Measurements from ENCODE around the gene NRSN1. TPM values are rescaled to one million over a fixed set of nuclear protein-coding genes. Genes with fewer than 3 reads are reported as not detected.

The NRSN1 gene
- total RNA-seq, 1 donor from 2014 or later = not detected

DNA sequence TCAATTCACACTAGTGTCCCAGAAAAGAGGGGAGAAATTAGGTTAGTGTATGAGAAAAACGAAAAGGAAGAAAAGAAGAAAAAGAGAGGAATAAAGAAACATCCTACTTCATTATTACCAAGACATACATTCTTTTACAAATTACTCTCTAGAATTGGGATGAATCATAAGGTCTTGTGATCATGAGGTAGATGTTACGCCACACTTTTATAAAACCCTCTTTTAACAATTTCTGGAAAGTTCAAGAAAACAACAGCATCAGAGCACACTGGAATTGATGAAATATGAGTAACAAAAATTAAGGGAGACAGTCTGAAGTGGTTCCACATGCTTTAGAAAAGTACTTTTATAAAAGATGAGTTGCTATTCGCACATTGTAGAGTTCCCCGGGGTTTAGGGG lies 32.6 kb upstream of the NRSN1 start:
- no peak overlapping the region for H3K27ac ChIP-seq
- no peak overlapping the region for H3K4me3 ChIP-seq
- intact Hi-C loops (cut with DNase I) = no loop called here
- TF ChIP-seq, protein P1, sequence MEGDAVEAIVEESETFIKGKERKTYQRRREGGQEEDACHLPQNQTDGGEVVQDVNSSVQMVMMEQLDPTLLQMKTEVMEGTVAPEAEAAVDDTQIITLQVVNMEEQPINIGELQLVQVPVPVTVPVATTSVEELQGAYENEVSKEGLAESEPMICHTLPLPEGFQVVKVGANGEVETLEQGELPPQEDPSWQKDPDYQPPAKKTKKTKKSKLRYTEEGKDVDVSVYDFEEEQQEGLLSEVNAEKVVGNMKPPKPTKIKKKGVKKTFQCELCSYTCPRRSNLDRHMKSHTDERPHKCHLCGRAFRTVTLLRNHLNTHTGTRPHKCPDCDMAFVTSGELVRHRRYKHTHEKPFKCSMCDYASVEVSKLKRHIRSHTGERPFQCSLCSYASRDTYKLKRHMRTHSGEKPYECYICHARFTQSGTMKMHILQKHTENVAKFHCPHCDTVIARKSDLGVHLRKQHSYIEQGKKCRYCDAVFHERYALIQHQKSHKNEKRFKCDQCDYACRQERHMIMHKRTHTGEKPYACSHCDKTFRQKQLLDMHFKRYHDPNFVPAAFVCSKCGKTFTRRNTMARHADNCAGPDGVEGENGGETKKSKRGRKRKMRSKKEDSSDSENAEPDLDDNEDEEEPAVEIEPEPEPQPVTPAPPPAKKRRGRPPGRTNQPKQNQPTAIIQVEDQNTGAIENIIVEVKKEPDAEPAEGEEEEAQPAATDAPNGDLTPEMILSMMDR (IDR thresholded peaks at IDR 0.05) = no peak
- no peaks in the 10 kb centered on the region for H3K27me3 ChIP-seq
- ATAC-seq = no peak
- no peaks in the 10 kb centered on the region for H3K36me3 ChIP-seq
- no peak for DNase-seq
- H3K9me3 ChIP-seq = no peaks in the 10 kb centered on the region
- H3K4me1 ChIP-seq = no peaks in the 10 kb centered on the region

DNA sequence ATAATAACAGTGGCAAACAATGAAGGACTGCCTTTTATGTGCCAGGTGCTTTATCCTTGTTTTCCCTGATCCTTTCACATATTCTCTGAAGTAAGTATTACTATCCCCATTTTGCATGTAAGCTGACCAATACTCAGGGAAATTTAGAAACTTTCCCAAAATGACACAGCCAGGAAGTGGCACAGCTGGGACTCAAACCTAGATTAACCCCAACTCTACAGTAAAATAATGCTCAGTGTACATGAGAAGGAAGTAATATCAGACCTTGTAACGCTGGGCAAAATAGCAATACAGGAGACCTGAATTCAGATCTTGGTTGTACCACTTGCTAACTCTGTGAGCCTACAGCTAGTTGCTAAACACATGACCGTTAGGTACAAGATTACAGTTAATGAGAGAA lies 26.8 kb upstream of the NRSN1 start:
- no peaks in the 10 kb centered on the region for H3K9me3 ChIP-seq
- no peak overlapping the region for H3K4me3 ChIP-seq
- TF ChIP-seq, protein P1 (IDR thresholded peaks at IDR 0.05) = no peak
- intact Hi-C loops (cut with DNase I) = no loop called here
- DNase-seq (no peak), ATAC-seq (no peak)
- no peak overlapping the region for H3K27ac ChIP-seq
- no peaks in the 10 kb centered on the region for H3K4me1 ChIP-seq
- H3K27me3 ChIP-seq = no peaks in the 10 kb centered on the region
- no peaks in the 10 kb centered on the region for H3K36me3 ChIP-seq

DNA sequence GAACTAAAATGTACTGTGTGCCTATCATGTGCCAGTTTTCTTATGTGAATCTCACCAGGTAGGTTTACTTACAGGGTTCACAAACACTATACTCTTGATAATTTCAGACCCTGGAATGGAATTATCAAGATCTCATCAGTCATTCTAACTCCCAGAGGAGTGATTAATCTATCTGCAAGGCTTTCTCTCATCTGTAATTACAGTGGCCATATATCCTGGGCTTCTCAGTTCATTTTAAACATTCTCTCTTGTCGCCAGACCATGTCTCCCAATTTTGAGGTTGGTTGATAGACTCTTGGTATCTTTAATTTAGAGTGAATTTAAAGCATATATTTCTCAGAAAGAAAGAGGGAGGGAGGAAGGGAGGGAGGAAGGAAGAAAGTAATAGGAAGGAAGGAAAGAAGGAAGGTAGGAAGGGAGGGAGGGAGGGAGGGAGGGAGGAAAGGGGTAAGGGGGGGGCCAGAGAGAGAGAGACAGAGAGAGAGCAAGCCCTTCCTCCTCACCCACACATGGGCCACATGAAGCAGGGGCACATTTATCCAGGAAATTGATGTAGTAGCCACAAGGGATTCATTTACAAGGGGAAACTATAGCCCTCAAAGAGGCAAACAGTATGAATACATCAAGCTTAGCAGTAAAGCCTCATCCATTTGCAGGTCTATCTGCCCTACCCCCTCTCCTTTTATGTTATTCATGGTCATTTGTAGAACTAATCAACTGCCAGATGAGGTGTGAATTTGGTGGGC lies 25.8 kb upstream of the NRSN1 start:
- ATAC-seq = no peak

DNA sequence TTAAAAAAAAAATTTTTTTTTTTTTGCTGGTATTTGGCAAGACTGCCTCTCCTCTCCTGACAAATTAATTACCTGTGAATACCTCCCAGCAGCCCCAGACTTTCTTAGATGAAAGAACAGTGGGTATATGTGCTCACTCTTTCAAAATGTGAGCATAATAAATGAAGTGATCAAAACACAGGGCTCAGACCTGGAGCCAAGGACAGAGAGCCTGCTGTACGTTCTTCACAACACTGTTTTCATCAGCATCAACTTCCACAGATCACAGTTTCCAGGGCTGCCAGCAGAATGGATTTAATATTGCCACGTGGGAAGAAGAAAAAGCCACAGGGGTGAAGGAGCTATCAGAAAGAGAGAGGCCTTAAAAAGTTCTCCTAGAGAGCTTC lies 25.3 kb upstream of the NRSN1 start:
- Histone ChIP-seq H3K36me3 (no peaks in the 10 kb centered on the region), H3K27ac (no peak overlapping the region), H3K27me3 (no peaks in the 10 kb centered on the region), H3K9me3 (no peaks in the 10 kb centered on the region), H3K4me3 (no peak overlapping the region), H3K4me1 (no peaks in the 10 kb centered on the region)
- DNase-seq (no peak), ATAC-seq (no peak)
- intact Hi-C loops (cut with DNase I) = no loop called here
- TF ChIP-seq, protein P1 (IDR thresholded peaks at IDR 0.05) = no peak

More for the DNA sequence above, 25.8 kb upstream of the NRSN1 start:
- H3K27me3 ChIP-seq = no peaks in the 10 kb centered on the region
- TF ChIP-seq, protein P1 (IDR thresholded peaks at IDR 0.05) = no peak
- H3K36me3 ChIP-seq = no peaks in the 10 kb centered on the region
- no peak for DNase-seq
- no peak overlapping the region for H3K4me3 ChIP-seq
- H3K4me1 ChIP-seq = no peaks in the 10 kb centered on the region
- intact Hi-C loops (cut with DNase I) = no loop called here
- no peaks in the 10 kb centered on the region for H3K9me3 ChIP-seq
- H3K27ac ChIP-seq = no peak overlapping the region

DNA sequence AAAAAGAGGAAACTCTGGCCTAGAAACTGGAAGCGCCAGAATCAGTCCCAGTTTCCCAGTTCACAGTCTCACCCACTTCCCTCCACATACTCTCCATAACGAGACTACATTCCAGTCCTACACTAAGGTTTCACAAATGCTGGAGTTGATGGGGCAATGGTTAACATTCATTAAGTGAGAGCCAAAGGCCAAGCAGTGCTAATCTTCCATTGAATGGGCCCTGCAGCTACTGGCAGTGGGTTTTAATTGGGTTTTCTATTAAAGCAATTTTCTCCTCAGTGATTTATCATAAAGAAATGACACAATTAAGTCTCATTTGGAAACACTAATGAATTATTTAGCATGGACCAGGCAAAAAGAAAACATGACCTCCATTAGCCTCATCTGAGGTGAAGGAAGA lies 20.8 kb upstream of the NRSN1 start:
- DNase-seq (no peak), ATAC-seq (no peak)

More for the DNA sequence above, 20.8 kb upstream of the NRSN1 start:
- no peak overlapping the region for H3K27ac ChIP-seq
- TF ChIP-seq, protein P1 (IDR thresholded peaks at IDR 0.05) = no peak
- H3K27me3 ChIP-seq = no peaks in the 10 kb centered on the region
- intact Hi-C loops (cut with DNase I) = no loop called here
- H3K9me3 ChIP-seq = no peaks in the 10 kb centered on the region
- no peaks in the 10 kb centered on the region for H3K4me1 ChIP-seq
- H3K36me3 ChIP-seq = no peaks in the 10 kb centered on the region
- H3K4me3 ChIP-seq = no peak overlapping the region
